ENCODE measurements around the gene LRG1.

- no peak for TF ChIP-seq CTCF (IDR thresholded peaks at IDR 0.05; ENCODE audit: low read depth, low read length, missing input control)
- TF ChIP-seq SP1 (IDR thresholded peaks at IDR 0.05), result no peak
- TF ChIP-seq FOXA1 (IDR thresholded peaks at IDR 0.05), result no peak
- no peak for TF ChIP-seq EGR1 (IDR thresholded peaks at IDR 0.05; ENCODE audit: low read depth in 2 of 2)
- no peak for TF ChIP-seq TAF1 (conservative IDR thresholded peaks at IDR 0.05)
- TF ChIP-seq RXRA (IDR thresholded peaks at IDR 0.05), result no peak
- no peak for TF ChIP-seq ATF3 (IDR thresholded peaks at IDR 0.05)
- TF ChIP-seq RAD21 (IDR thresholded peaks at IDR 0.05), result no peak
- no peak for TF ChIP-seq YY1 (IDR thresholded peaks at IDR 0.05)
- no peak for TF ChIP-seq MAX (IDR thresholded peaks at IDR 0.05)
These were observed 40.5 kb downstream of the LRG1 start for GRCh38 chr19:4499318-4499717.
